Measurements from ENCODE around the gene TIAM2.

Gene TIAM2

GRCh38 chr6:155026022-155026705, 31.0 kb downstream of the TIAM2 start:
- DNase-seq, result no peak

- no peak for DNase-seq
Measured at GRCh38 chr6:155026706-155027045, 31.6 kb downstream of the TIAM2 start.

- DNase-seq, result no peak
Measured at GRCh38 chr6:155030148-155030720, 35.1 kb downstream of the TIAM2 start.

- no peak for DNase-seq
Measured at GRCh38 chr6:155031091-155031490, 36.0 kb downstream of the TIAM2 start.

GRCh38 chr6:155033021-155033791, 38.1 kb downstream of the TIAM2 start:
- DNase-seq, result no peak

- DNase-seq, result no peak
Measured at GRCh38 chr6:155036907-155037306, 41.8 kb downstream of the TIAM2 start.

GRCh38 chr6:155038104-155038503, 43.0 kb downstream of the TIAM2 start:
- no peak for DNase-seq

- DNase-seq, result no peak
Measured at GRCh38 chr6:155038527-155038926, 43.4 kb downstream of the TIAM2 start.

- DNase-seq, result no peak
Measured at GRCh38 chr6:155039618-155040017, 44.5 kb downstream of the TIAM2 start.

GRCh38 chr6:155040154-155040553, 45.0 kb downstream of the TIAM2 start:
- no peak for DNase-seq

GRCh38 chr6:155040901-155041650, 46.0 kb downstream of the TIAM2 start:
- DNase-seq, result no peak

- no peak for DNase-seq
Measured at GRCh38 chr6:155041741-155042279, 46.7 kb downstream of the TIAM2 start.

- DNase-seq, result no peak
Measured at GRCh38 chr6:155042983-155043382, 47.9 kb downstream of the TIAM2 start.

- DNase-seq, result no peak
Measured at GRCh38 chr6:155045561-155046404, 50.7 kb downstream of the TIAM2 start.

- DNase-seq, result no peak
Measured at GRCh38 chr6:155047523-155047922, 52.4 kb downstream of the TIAM2 start.

- no peak for DNase-seq
Measured at GRCh38 chr6:155050311-155050710, 55.2 kb downstream of the TIAM2 start.

GRCh38 chr6:155054491-155055250, 59.6 kb downstream of the TIAM2 start:
- DNase-seq, result no peak

- no peak for DNase-seq
Measured at GRCh38 chr6:155055729-155056128, 60.6 kb downstream of the TIAM2 start.

GRCh38 chr6:155056756-155057155, 61.6 kb downstream of the TIAM2 start:
- no peak for DNase-seq

GRCh38 chr6:155061381-155061780, 66.3 kb downstream of the TIAM2 start:
- DNase-seq, result no peak

- DNase-seq, result no peak
Measured at GRCh38 chr6:155062866-155063341, 67.8 kb downstream of the TIAM2 start.
